ENCODE measurements around the gene CLINT1. TPM values are rescaled to one million over a fixed set of nuclear protein-coding genes. Genes with fewer than 3 reads are reported as not detected.

CLINT1 gene
- polyA plus RNA-seq, 2 of the 4 experiments (the other 2 are of a cell fraction), result 89.7 to 185 TPM

GRCh38 chr5:157817928-157818327, 41.0 kb downstream of the CLINT1 start:
- ChIA-PET POLR2A (no interaction called here), CTCF (interaction anchor here (0.6 to 2.8 kb wide), 15 partner anchors 8 to 1338 kb away, joined by 3 to 27 read pairs (median 4); no protein-coding TSS in a partner anchor)
- Histone ChIP-seq H3K4me1 (peaks cover 29% of the 10 kb centered on the region), H3K27ac (no peak overlapping the region), H3K9me3 (no peaks in the 10 kb centered on the region), H3K4me3 (no peak overlapping the region), H3K4me2 (no peak overlapping the region)
- TF ChIP-seq KDM1A (IDR thresholded peaks at IDR 0.05; ENCODE audit: low read depth) (peak; percentile 75; the same call in 1 of the 2 replicates), BHLHE40 (IDR thresholded peaks at IDR 0.05; ENCODE audit: low read depth, low read length) (no peak), E2F6 (IDR thresholded peaks at IDR 0.05; ENCODE audit: borderline replicate concordance, low read depth) (no peak), MYC (IDR thresholded peaks at IDR 0.05; ENCODE audit: borderline replicate concordance, low read length) (no peak), ZNF302 (CRISPR knock-in tag; IDR thresholded peaks at IDR 0.05) (no peak), HDAC2 (IDR thresholded peaks at IDR 0.05) (0 out of 2 replicates have a peak, but pooled peaks have one; percentile 70), BCL3 (IDR thresholded peaks at IDR 0.05) (no peak)
- no peak for ATAC-seq
- FAIRE-seq, result no peak
- no peak for DNase-seq (ENCODE audit: low read depth in 1 of 2, low spot score in 1 of 2)
- WGBS (ENCODE audit: missing lambda C conversion rate), result 74% methylated on average over 2 of the region's 2 CpGs

- POLR2A ChIA-PET, result no interaction called here
- no peak for DNase-seq (ENCODE audit: low read depth in 1 of 2, low spot score in 1 of 2)
- Histone ChIP-seq H3K9me3 (no peaks in the 10 kb centered on the region), H3K4me2 (no peak overlapping the region), H3K4me1 (peaks cover 23% of the 10 kb centered on the region), H3K27ac (no peak overlapping the region), H3K4me3 (no peak overlapping the region)
- ATAC-seq, result no peak
- TF ChIP-seq JUN (IDR thresholded peaks at IDR 0.05), result no peak
- TF ChIP-seq ZSCAN20 (CRISPR knock-in tag; IDR thresholded peaks at IDR 0.05), result no peak
- TF ChIP-seq ZFP36 (IDR thresholded peaks at IDR 0.05; ENCODE audit: borderline replicate concordance, partially characterized antibody), result no peak
- TF ChIP-seq JUNB (IDR thresholded peaks at IDR 0.05), result no peak
- TF ChIP-seq NFE2L2 (conservative IDR thresholded peaks at IDR 0.05; ENCODE audit: low read length), result no peak
- no peak for TF ChIP-seq RNF2 (IDR thresholded peaks at IDR 0.05; ENCODE audit: borderline replicate concordance, low read depth)
- no peak for TF ChIP-seq ELK1 (IDR thresholded peaks at IDR 0.05; ENCODE audit: low read depth, low read length)
- TF ChIP-seq CTCF (IDR thresholded peaks at IDR 0.05), result no peak
- no peak for TF ChIP-seq GATA3 (IDR thresholded peaks at IDR 0.05; ENCODE audit: borderline replicate concordance)
- TF ChIP-seq CEBPB (IDR thresholded peaks at IDR 0.05), result no peak
- TF ChIP-seq CHD4 (IDR thresholded peaks at IDR 0.05; ENCODE audit: borderline replicate concordance), result no peak
- no peak for TF ChIP-seq POLR2AphosphoS2 (conservative IDR thresholded peaks at IDR 0.05; ENCODE audit: low read length)
- CTCF ChIA-PET, result interaction anchor here (0.6 to 2.8 kb wide), 16 partner anchors 8 to 1289 kb away, joined by 3 to 27 read pairs (median 4); no protein-coding TSS in a partner anchor
- FAIRE-seq, result no peak
- 79% methylated on average over 5 of the region's 5 CpGs for WGBS (ENCODE audit: missing lambda C conversion rate)
Observed at GRCh38 chr5:157817387-157817702, 41.6 kb downstream of the CLINT1 start.
